Measurements from ENCODE around the gene GINS1.
A peak's percentile ranks its signal among the peaks of the same experiment; 100 is the strongest.

GINS1 gene

GRCh38 chr20:25407311-25408169, at the start of gene GINS1:
GINS1 (plus strand) TSS chr20:25407673; CDS start chr20:25407821, 148 bp downstream.
- DNase-seq (ENCODE audit: low read depth): peak; percentile 89
- Histone ChIP-seq H3K36me3 (ENCODE audit: control insufficient read depth, insufficient read depth, low read length, severe bottlenecking) (no peaks in the 10 kb centered on the region), H3K4me3 (ENCODE audit: low read length) (peak within 1 kb of the TSS; percentile 88), H3K9ac (ENCODE audit: low read length) (peak within 1 kb of the TSS; percentile 83), H3K9me3 (ENCODE audit: control insufficient read depth, low read length) (peaks cover 11% of the 10 kb centered on the region), H3K4me1 (ENCODE audit: control insufficient read depth, insufficient read depth, low read length) (peaks cover 7% of the 10 kb centered on the region), H3K27me3 (replicated peaks; ENCODE audit: control insufficient read depth, insufficient read depth, low read length) (no peaks in the 10 kb centered on the region)

- no peaks in the 10 kb centered on the region for H3K27me3 ChIP-seq (replicated peaks; ENCODE audit: control insufficient read depth, insufficient read depth, low read length)
- no peak overlapping the region for H3K4me3 ChIP-seq (ENCODE audit: low read length)
- no peaks in the 10 kb centered on the region for H3K36me3 ChIP-seq (ENCODE audit: control insufficient read depth, insufficient read depth, low read length, severe bottlenecking)
- no peaks in the 10 kb centered on the region for H3K9me3 ChIP-seq (ENCODE audit: control insufficient read depth, low read length)
- H3K4me1 ChIP-seq (ENCODE audit: control insufficient read depth, insufficient read depth, low read length): no peaks in the 10 kb centered on the region
- no peak overlapping the region for H3K9ac ChIP-seq (ENCODE audit: low read length)
- peak; percentile 9 for DNase-seq (ENCODE audit: low read depth)
These were observed 46.7 kb upstream of the GINS1 start for GRCh38 chr20:25360631-25361286.

GRCh38 chr20:25361287-25361683, 46.2 kb upstream of the GINS1 start:
- no peak overlapping the region for H3K9ac ChIP-seq (ENCODE audit: low read length)
- no peak for DNase-seq (ENCODE audit: low read depth)
- no peaks in the 10 kb centered on the region for H3K36me3 ChIP-seq (ENCODE audit: control insufficient read depth, insufficient read depth, low read length, severe bottlenecking)
- H3K27me3 ChIP-seq (replicated peaks; ENCODE audit: control insufficient read depth, insufficient read depth, low read length): no peaks in the 10 kb centered on the region
- no peaks in the 10 kb centered on the region for H3K9me3 ChIP-seq (ENCODE audit: control insufficient read depth, low read length)
- no peaks in the 10 kb centered on the region for H3K4me1 ChIP-seq (ENCODE audit: control insufficient read depth, insufficient read depth, low read length)
- H3K4me3 ChIP-seq (ENCODE audit: low read length): no peak overlapping the region

GRCh38 chr20:25364180-25364788, 43.2 kb upstream of the GINS1 start:
- no peak for DNase-seq (ENCODE audit: low read depth)
- H3K4me3 ChIP-seq (ENCODE audit: low read length): no peak overlapping the region
- no peaks in the 10 kb centered on the region for H3K27me3 ChIP-seq (replicated peaks; ENCODE audit: control insufficient read depth, insufficient read depth, low read length)
- no peaks in the 10 kb centered on the region for H3K9me3 ChIP-seq (ENCODE audit: control insufficient read depth, low read length)
- H3K4me1 ChIP-seq (ENCODE audit: control insufficient read depth, insufficient read depth, low read length): no peaks in the 10 kb centered on the region
- H3K9ac ChIP-seq (ENCODE audit: low read length): no peak overlapping the region
- no peaks in the 10 kb centered on the region for H3K36me3 ChIP-seq (ENCODE audit: control insufficient read depth, insufficient read depth, low read length, severe bottlenecking)

- Histone ChIP-seq H3K4me1 (ENCODE audit: control insufficient read depth, insufficient read depth, low read length) (no peaks in the 10 kb centered on the region), H3K4me3 (ENCODE audit: low read length) (no peak overlapping the region), H3K9me3 (ENCODE audit: control insufficient read depth, low read length) (no peaks in the 10 kb centered on the region), H3K27me3 (replicated peaks; ENCODE audit: control insufficient read depth, insufficient read depth, low read length) (no peaks in the 10 kb centered on the region), H3K36me3 (ENCODE audit: control insufficient read depth, insufficient read depth, low read length, severe bottlenecking) (no peaks in the 10 kb centered on the region), H3K9ac (ENCODE audit: low read length) (no peak overlapping the region)
- DNase-seq (ENCODE audit: low read depth): no peak
These were observed 42.4 kb upstream of the GINS1 start for GRCh38 chr20:25364879-25365699.

- DNase-seq (ENCODE audit: low read depth): no peak
- H3K4me3 ChIP-seq (ENCODE audit: low read length): no peak overlapping the region
- H3K9ac ChIP-seq (ENCODE audit: low read length): no peak overlapping the region
- H3K27me3 ChIP-seq (replicated peaks; ENCODE audit: control insufficient read depth, insufficient read depth, low read length): no peaks in the 10 kb centered on the region
- H3K4me1 ChIP-seq (ENCODE audit: control insufficient read depth, insufficient read depth, low read length): no peaks in the 10 kb centered on the region
- H3K36me3 ChIP-seq (ENCODE audit: control insufficient read depth, insufficient read depth, low read length, severe bottlenecking): no peaks in the 10 kb centered on the region
- peaks cover 11% of the 10 kb centered on the region for H3K9me3 ChIP-seq (ENCODE audit: control insufficient read depth, low read length)
These were observed 38.9 kb upstream of the GINS1 start for GRCh38 chr20:25368526-25368925.

GRCh38 chr20:25368976-25369375, 38.5 kb upstream of the GINS1 start:
- Histone ChIP-seq H3K4me3 (ENCODE audit: low read length) (no peak overlapping the region), H3K9me3 (ENCODE audit: control insufficient read depth, low read length) (peaks cover 11% of the 10 kb centered on the region), H3K36me3 (ENCODE audit: control insufficient read depth, insufficient read depth, low read length, severe bottlenecking) (no peaks in the 10 kb centered on the region), H3K27me3 (replicated peaks; ENCODE audit: control insufficient read depth, insufficient read depth, low read length) (no peaks in the 10 kb centered on the region), H3K9ac (ENCODE audit: low read length) (no peak overlapping the region), H3K4me1 (ENCODE audit: control insufficient read depth, insufficient read depth, low read length) (no peaks in the 10 kb centered on the region)
- no peak for DNase-seq (ENCODE audit: low read depth)

GRCh38 chr20:25369529-25369928, 37.9 kb upstream of the GINS1 start:
- peaks cover 11% of the 10 kb centered on the region for H3K9me3 ChIP-seq (ENCODE audit: control insufficient read depth, low read length)
- H3K4me1 ChIP-seq (ENCODE audit: control insufficient read depth, insufficient read depth, low read length): no peaks in the 10 kb centered on the region
- H3K27me3 ChIP-seq (replicated peaks; ENCODE audit: control insufficient read depth, insufficient read depth, low read length): no peaks in the 10 kb centered on the region
- no peak for DNase-seq (ENCODE audit: low read depth)
- H3K9ac ChIP-seq (ENCODE audit: low read length): no peak overlapping the region
- H3K4me3 ChIP-seq (ENCODE audit: low read length): no peak overlapping the region
- H3K36me3 ChIP-seq (ENCODE audit: control insufficient read depth, insufficient read depth, low read length, severe bottlenecking): no peaks in the 10 kb centered on the region

- Histone ChIP-seq H3K4me3 (ENCODE audit: low read length) (no peak overlapping the region), H3K27me3 (replicated peaks; ENCODE audit: control insufficient read depth, insufficient read depth, low read length) (no peaks in the 10 kb centered on the region), H3K4me1 (ENCODE audit: control insufficient read depth, insufficient read depth, low read length) (no peaks in the 10 kb centered on the region), H3K36me3 (ENCODE audit: control insufficient read depth, insufficient read depth, low read length, severe bottlenecking) (no peaks in the 10 kb centered on the region), H3K9ac (ENCODE audit: low read length) (no peak overlapping the region), H3K9me3 (ENCODE audit: control insufficient read depth, low read length) (peaks cover 11% of the 10 kb centered on the region)
- DNase-seq (ENCODE audit: low read depth): no peak
These were observed 37.5 kb upstream of the GINS1 start for GRCh38 chr20:25369971-25370370.

GRCh38 chr20:25372584-25373336, 34.7 kb upstream of the GINS1 start:
- Histone ChIP-seq H3K27me3 (replicated peaks; ENCODE audit: control insufficient read depth, insufficient read depth, low read length) (no peaks in the 10 kb centered on the region), H3K9ac (ENCODE audit: low read length) (no peak overlapping the region), H3K36me3 (ENCODE audit: control insufficient read depth, insufficient read depth, low read length, severe bottlenecking) (no peaks in the 10 kb centered on the region), H3K4me1 (ENCODE audit: control insufficient read depth, insufficient read depth, low read length) (no peaks in the 10 kb centered on the region), H3K9me3 (ENCODE audit: control insufficient read depth, low read length) (peaks cover 11% of the 10 kb centered on the region), H3K4me3 (ENCODE audit: low read length) (no peak overlapping the region)
- peak; percentile 63 for DNase-seq (ENCODE audit: low read depth)
